ENCODE measurements around the gene GNE. TPM values are rescaled to one million over a fixed set of nuclear protein-coding genes. Genes with fewer than 3 reads are reported as not detected.
"Not testable (repeated sequence)": the region's sequence is repeated elsewhere in the genome, so short reads cannot be mapped to it uniquely, and the experiment has no call there.

GNE gene, protein sequence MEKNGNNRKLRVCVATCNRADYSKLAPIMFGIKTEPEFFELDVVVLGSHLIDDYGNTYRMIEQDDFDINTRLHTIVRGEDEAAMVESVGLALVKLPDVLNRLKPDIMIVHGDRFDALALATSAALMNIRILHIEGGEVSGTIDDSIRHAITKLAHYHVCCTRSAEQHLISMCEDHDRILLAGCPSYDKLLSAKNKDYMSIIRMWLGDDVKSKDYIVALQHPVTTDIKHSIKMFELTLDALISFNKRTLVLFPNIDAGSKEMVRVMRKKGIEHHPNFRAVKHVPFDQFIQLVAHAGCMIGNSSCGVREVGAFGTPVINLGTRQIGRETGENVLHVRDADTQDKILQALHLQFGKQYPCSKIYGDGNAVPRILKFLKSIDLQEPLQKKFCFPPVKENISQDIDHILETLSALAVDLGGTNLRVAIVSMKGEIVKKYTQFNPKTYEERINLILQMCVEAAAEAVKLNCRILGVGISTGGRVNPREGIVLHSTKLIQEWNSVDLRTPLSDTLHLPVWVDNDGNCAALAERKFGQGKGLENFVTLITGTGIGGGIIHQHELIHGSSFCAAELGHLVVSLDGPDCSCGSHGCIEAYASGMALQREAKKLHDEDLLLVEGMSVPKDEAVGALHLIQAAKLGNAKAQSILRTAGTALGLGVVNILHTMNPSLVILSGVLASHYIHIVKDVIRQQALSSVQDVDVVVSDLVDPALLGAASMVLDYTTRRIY
- total RNA-seq (2014; rRNA removed; shearing (Covaris generic)), result 29.2 and 30.0 TPM in 2 replicates

DNA sequence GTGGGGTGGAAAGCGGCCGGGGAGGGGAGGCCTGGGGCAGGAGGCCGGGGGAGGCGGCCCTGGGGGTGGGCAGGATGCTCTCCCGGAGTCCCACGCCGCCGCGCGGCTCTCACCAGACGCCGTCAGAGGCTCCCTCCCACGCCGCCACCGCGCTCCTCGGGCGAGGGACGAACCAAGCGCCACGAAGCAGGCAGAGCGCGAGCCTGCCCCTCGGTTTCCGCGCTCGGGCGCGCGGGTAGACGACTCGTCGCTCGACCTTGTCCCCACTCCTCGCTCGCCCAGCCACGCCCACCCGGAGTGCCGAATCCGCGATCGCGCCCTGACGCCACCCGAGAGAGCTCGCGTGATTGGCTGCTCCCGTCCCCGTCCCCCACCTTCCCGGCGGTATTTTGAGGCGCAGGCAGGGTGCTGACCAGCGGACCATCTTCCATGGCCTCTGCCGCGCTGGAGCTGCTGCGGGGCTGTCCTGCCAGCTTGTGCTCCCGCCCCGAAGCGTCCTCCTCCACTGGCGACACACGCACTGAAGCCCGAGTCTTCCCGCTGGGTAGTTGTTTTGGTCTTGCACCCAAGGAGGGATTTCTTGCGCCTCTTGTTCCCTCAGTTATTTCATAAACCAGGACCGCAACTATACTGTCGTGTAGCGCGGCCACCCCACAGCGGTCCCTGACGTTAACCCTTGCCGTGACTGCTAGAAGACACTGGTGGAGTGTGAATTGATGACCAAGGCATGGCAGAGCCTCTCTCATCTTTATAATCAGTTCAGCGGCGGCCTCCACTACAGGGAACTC is at the start of gene GNE:
GNE (minus strand) TSS at position 241 of the 788 bp plus-strand sequence. CDS start 9,093 bp downstream, outside the sequence.
- peak; percentile 96 to 98 for DNase-seq
- Histone ChIP-seq H3K4me3 (peak within 1 kb of the TSS; percentile 64), H3K27ac (peak within 1 kb of the TSS; percentile 75), H3K27me3 (no peaks in the 10 kb centered on the region), H3K4me1 (no peaks in the 10 kb centered on the region), H3K36me3 (no peaks in the 10 kb centered on the region), H3K9me3 (replicated peaks) (no peaks in the 10 kb centered on the region)

DNA sequence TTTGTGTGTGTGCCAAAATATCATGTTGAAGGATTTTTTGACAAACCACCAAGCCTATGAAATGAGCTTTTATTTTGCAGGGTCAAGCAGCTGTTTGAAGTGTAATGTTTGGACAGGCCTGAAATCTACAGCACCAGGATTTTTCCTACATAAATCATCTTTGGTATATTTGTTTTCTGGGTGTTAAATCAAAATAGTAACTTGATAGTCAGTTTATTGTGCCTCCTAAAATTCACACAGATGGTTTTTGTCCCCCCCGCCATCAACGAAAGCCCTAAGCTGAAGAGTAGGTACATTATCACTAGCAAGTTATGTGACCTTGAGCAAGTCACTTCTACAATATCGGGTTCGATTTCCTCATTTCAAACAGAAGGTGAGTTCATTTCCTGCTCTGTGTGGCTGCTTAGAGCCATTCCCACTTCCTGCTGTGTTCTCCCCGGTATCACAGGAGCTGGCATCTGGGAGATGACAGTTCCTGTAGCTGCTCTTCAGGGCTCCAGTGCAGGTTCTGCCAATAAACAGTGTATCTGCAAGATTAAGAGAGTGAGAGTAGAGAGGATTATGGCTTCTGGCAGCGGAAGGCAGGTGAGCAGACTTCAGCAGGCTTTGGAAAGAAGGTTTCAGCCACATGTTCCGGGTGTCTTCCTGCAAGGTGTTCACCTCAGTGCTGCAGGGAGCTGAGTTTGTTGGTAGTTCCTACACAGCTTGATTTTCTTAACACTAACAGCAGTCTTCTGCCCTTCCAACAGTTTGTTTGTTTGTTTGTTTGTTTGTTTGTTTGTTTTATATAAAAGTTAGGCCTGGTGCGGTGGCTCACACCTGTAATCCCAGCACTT is 48.4 kb upstream of the GNE start:
- H3K4me3 ChIP-seq, result no peak overlapping the region
- peak; percentile 8 to 54 for DNase-seq

DNA sequence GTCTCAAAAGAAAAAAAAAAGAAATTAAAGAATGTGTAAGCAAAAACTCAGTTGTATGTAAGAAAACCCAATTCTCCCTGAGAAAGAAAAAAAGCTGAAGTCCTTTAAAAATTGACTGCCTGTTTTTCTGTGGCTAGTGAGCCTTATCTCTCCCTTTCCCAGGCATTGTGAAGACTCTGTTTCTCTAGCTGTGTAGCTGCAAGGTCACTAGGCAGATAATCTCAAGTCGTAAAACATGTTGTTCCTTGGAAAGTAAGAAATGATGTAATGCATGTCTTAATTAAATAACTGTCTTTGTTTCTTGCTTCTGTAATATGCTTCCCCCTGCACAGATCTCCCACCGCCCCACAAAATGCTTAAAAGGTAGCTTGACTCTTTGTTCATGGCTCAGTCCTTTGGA is 46.1 kb upstream of the GNE start:
- not testable (repeated sequence) for H3K27ac ChIP-seq; H3K4me3 ChIP-seq; H3K36me3 ChIP-seq; H3K9me3 ChIP-seq (replicated peaks); H3K4me1 ChIP-seq; H3K27me3 ChIP-seq; DNase-seq

More for the DNA sequence above, 48.4 kb upstream of the GNE start:
- Histone ChIP-seq H3K4me1 (peaks cover 8% of the 10 kb centered on the region), H3K36me3 (no peaks in the 10 kb centered on the region), H3K27me3 (no peaks in the 10 kb centered on the region), H3K27ac (peak overlapping the region; percentile 18), H3K9me3 (replicated peaks) (no peaks in the 10 kb centered on the region)

DNA sequence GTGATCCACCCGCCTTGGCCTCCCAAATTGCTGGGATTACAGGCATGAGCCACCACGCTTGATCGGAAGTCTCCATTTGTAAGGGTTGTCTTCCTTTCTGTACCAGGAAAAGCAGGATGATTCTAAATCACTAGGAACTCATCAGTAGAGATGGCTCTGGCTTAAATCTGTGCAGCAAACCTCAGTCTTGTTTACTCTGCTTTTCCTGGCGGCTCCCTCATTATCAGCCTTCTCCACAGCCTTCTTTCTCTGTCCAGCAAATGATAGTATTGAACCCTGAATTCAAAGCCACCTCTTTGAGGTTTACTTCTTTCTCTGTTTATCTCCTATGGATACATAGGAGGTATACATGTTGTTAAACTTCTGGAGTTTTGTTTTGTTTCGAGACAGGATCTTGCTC is 43.0 kb upstream of the GNE start:
- peaks cover 4% of the 10 kb centered on the region for H3K4me1 ChIP-seq
- H3K4me3 ChIP-seq, result no peak overlapping the region
- no peak for DNase-seq
- no peaks in the 10 kb centered on the region for H3K27me3 ChIP-seq
- no peaks in the 10 kb centered on the region for H3K36me3 ChIP-seq
- H3K9me3 ChIP-seq (replicated peaks), result no peaks in the 10 kb centered on the region
- no peak overlapping the region for H3K27ac ChIP-seq

DNA sequence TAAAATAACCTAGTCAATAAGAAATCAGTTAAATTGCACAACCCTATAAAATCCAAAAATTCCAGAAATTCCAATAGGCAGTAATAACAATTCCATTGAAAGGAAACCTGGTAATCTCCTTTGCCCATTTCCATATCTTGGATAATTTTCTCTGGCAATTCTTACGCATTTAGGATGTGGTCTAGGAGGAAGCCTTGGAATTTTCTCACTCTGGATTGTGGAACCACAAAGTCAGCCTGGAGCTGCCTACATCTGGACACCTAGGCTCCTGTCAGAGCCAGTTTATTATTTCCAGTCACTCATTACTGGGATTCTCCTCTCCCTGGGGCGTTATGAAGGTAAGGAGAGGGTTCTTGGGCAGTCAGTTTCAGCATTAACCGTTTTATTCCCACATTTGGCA is 40.3 kb upstream of the GNE start:
- H3K4me3 ChIP-seq, result no peak overlapping the region
- H3K27ac ChIP-seq, result no peak overlapping the region
- DNase-seq, result no peak
- no peaks in the 10 kb centered on the region for H3K27me3 ChIP-seq
- H3K4me1 ChIP-seq, result 0 out of 2 replicates have a peak, but pooled peaks cover 2% of the 10 kb centered on the region
- no peaks in the 10 kb centered on the region for H3K36me3 ChIP-seq
- H3K9me3 ChIP-seq (replicated peaks), result no peaks in the 10 kb centered on the region

DNA sequence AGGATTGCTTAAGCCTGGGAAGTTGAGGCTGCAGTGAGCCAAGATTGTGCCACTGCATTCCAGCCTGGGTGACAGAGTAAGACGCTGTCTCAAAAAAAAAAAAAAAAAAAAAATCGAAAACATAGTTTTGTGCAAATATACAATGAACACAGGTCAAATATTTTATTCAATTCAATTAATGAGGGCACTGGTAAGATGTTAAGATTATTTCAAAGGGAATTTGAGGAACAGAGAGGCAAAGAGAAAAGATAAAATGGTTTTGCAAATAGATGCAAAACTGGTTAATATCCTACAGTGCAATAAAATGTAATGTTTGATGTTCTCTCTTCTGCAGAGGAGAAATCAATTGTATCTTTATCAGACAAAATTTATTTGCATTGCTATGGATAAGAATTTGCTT is 39.5 kb upstream of the GNE start:
- Histone ChIP-seq H3K4me1 (0 out of 2 replicates have a peak, but pooled peaks cover 2% of the 10 kb centered on the region), H3K9me3 (replicated peaks) (no peaks in the 10 kb centered on the region), H3K4me3 (no peak overlapping the region), H3K27ac (no peak overlapping the region), H3K27me3 (no peaks in the 10 kb centered on the region), H3K36me3 (no peaks in the 10 kb centered on the region)
- no peak for DNase-seq

DNA sequence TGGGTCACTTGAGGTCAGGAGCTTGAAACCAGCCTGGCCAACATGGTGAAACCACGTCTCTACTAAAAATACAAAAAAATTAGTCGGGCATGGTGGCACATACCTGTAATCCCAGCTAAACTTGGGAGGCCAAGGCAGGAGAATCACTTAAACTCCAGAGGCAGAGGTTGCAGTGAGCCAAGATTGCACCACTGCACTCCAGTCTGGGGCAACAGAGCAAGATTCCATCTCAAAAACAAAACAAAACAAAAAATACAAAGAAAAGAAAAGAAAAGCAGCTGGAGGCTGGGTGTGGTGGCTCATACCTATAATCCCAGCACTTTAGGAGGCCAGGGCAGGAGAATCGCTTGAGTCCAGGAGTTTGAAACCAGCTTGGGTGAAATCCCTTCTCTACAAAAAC is 36.7 kb upstream of the GNE start:
- DNase-seq, H3K27ac ChIP-seq, H3K36me3 ChIP-seq: not testable (repeated sequence)

DNA sequence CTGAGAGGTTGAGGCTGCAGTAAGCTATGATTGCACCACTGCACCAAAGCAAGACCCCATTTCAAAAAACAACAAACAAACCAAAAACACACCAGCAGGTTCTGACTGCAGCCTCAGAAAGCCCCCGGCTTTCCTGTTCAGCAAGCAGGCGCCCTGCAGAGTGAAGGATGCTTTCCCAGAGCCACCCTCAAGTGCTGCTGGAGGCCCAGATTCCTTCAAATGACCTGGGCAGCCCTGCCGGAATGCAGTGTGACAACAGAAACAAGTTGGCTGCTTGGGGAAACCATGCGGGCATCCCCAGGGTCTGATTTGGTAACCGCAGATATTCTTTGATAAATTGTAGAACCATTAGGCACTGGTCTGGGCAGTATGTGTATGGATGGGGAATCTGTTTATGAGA is 35.7 kb upstream of the GNE start:
- H3K4me1 ChIP-seq, result 0 out of 2 replicates have a peak, but pooled peaks cover 1% of the 10 kb centered on the region
- no peaks in the 10 kb centered on the region for H3K9me3 ChIP-seq (replicated peaks)
- H3K27ac ChIP-seq, result no peak overlapping the region
- no peaks in the 10 kb centered on the region for H3K27me3 ChIP-seq
- DNase-seq, result no peak
- H3K36me3 ChIP-seq, result no peaks in the 10 kb centered on the region
- no peak overlapping the region for H3K4me3 ChIP-seq

More for the DNA sequence above, 36.7 kb upstream of the GNE start:
- H3K27me3 ChIP-seq; H3K4me3 ChIP-seq; H3K4me1 ChIP-seq; H3K9me3 ChIP-seq (replicated peaks): not testable (repeated sequence)

DNA sequence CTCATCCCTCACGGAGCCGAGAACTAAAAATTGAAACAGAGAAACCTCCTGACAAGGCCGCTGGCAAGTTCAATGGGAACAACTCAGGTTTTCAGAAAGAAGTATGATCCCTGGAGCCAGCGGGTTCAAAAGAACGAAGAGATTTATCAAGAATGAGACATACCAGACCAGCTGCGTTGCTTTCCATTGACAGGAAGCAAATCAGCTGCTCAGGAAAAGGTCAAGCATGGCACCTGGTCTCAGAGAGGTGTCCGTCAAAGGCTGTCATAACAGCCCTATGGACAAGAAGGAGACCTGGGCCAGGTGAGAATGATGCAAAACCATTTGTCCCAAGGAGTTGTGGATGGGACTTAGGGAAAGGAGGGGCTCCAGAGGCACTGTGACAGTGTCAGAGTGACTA is 34.9 kb upstream of the GNE start:
- Histone ChIP-seq H3K4me3 (no peak overlapping the region), H3K4me1 (no peaks in the 10 kb centered on the region), H3K27me3 (no peaks in the 10 kb centered on the region), H3K27ac (no peak overlapping the region), H3K36me3 (no peaks in the 10 kb centered on the region), H3K9me3 (replicated peaks) (no peaks in the 10 kb centered on the region)
- DNase-seq, result no peak

DNA sequence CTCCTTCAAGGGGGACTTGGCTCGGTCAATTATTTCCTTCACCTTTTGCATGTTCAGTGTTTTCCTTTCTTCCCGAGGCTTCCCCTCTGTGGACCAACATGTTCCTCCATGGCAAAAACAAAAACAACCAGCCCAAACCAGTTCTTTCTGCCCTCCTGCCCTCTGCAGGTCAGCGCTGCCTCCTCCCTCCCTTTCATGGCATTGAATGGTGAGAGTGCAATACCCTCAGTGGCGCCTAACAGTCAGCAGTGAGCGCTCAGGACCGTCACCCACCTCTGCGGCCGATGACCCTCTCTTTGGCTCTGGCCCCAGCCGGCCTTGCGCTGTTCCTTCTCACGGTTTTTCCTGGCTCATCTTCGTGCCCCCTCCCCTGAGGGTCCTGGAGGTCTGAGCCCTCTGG is 34.4 kb upstream of the GNE start:
- Histone ChIP-seq H3K27me3 (no peaks in the 10 kb centered on the region), H3K36me3 (no peaks in the 10 kb centered on the region), H3K4me1 (no peaks in the 10 kb centered on the region), H3K27ac (no peak overlapping the region), H3K9me3 (replicated peaks) (no peaks in the 10 kb centered on the region), H3K4me3 (no peak overlapping the region)
- DNase-seq, result no peak

DNA sequence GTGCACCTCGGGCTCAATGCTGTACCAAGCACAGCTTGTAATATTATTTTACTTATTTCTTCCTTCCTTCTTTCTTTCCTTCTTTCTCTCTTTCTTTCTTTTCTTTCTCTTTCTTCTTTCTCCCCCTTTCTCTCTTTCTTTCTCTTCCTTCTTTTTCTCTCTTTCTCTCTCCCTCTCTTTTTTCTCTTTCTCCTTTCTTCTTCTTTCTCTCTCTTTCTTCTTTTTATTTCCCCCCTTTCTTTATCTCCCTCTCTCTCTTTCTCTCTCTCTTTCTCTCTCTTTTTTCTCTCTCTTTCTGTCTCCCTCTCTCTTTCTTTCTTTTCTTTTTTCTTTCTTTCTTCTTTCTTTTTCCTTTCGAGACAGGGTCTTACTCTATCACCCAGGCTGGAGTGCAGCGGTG is 32.7 kb upstream of the GNE start:
- Histone ChIP-seq H3K36me3 (no peaks in the 10 kb centered on the region), H3K27ac (no peak overlapping the region), H3K4me3 (no peak overlapping the region), H3K27me3 (no peaks in the 10 kb centered on the region), H3K9me3 (replicated peaks) (no peaks in the 10 kb centered on the region), H3K4me1 (no peaks in the 10 kb centered on the region)
- no peak for DNase-seq

DNA sequence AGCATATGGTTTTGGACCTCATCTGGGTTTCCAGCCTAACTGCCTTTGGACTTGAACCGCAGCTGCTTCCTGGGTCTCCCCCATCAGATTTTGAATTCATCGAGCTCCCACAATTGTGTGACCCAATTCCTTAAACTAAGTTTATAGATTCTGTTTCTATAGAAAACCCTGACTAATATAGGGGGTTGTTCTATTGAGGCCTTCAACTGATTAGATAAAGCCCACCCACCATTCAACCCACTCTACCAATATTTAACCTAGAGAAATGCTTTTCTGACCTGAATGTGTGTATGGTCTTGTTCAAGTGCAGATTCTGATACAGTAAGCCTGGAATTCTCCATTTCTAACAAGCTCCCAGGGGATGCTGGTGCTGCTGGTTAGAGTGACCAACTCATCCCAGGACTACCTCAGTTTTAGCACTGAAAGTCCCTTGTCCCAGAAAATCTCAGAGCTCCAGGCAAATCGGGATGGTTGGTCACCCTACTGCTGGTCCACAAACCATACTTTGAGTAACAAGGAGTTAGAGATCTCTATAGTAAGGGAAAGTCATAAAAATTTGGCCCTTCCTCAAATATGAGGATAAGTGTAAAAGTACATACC is 31.7 kb upstream of the GNE start:
- H3K9me3 ChIP-seq (replicated peaks), result no peaks in the 10 kb centered on the region
- no peak overlapping the region for H3K4me3 ChIP-seq
- H3K4me1 ChIP-seq, result no peaks in the 10 kb centered on the region
- no peaks in the 10 kb centered on the region for H3K36me3 ChIP-seq
- no peak overlapping the region for H3K27ac ChIP-seq
- H3K27me3 ChIP-seq, result no peaks in the 10 kb centered on the region
- DNase-seq, result no peak

DNA sequence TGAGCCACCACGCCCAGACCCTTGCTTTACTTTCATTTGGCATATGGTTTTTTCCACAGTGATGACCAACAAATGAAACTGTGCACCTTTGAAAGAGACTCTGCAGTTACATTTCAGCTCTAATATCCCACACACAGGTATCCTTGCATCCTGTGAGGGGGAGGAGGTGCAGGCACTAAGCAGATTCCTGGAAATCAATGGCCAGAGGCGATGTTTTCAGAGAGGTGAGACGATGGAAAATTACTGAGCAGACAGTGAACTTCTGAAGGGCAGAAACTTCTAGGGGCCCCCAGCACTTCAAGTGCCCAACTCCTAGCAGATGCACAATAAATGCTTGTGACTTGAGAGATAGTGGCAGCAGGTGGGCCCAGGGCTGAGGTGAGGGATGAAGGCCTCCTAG is 29.8 kb upstream of the GNE start:
- H3K27me3 ChIP-seq, result no peaks in the 10 kb centered on the region
- no peak overlapping the region for H3K4me3 ChIP-seq
- DNase-seq, result no peak
- H3K4me1 ChIP-seq, result no peaks in the 10 kb centered on the region
- no peaks in the 10 kb centered on the region for H3K36me3 ChIP-seq
- H3K9me3 ChIP-seq (replicated peaks), result no peaks in the 10 kb centered on the region
- no peak overlapping the region for H3K27ac ChIP-seq

DNA sequence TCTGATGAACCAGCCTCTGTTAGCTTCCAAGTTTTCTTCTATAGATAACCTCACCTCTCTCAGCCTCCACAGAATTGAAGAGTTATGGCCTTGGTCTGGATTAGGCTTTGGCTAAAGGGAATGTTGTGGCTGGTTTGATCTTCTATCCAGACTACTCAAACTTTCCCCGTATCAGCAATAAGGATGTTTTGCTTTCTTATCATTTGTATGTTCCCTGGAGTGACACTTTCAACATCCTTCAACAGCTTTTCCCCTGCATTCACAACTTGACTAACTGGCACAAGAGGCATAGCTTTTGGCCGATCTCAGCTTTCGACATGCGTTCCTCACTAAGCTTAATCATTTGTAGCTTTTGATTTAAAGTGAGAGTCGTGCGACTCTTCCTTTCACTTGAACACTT is 28.1 kb upstream of the GNE start:
- no peaks in the 10 kb centered on the region for H3K4me1 ChIP-seq
- H3K36me3 ChIP-seq, result no peaks in the 10 kb centered on the region
- H3K27me3 ChIP-seq, result no peaks in the 10 kb centered on the region
- no peak overlapping the region for H3K27ac ChIP-seq
- no peak for DNase-seq
- H3K9me3 ChIP-seq (replicated peaks), result no peaks in the 10 kb centered on the region
- no peak overlapping the region for H3K4me3 ChIP-seq

Data from SJCRH30 (cell line).